K562 (cell line): ENCODE results near the gene TTC27. TPM values are rescaled to one million over a fixed set of nuclear protein-coding genes. Genes with fewer than 3 reads are reported as not detected.

Source experiments
- ATAC-seq: fragments of 200-7000 bp; cut with Tn5 transposase; 3 replicates; pipeline ENCODE4 v1.9.1; 2020; ENCODE audit warnings: moderate library complexity
- BruUV-seq: library from RNA; stranded (reverse); fragments of 400-500 nt; replicated peaks from 2 replicates; lab custom pipeline; 2021; lab: Mats Ljungman, UMichigan
- CTCF ChIA-PET: fragments of 300-600 bp; formaldehyde crosslinking; extraction: SDS; loops from one replicate; lab custom pipeline; 2021; ENCODE audit warnings: low intra/inter-chr PET ratio; lab: Yijun Ruan, JAX
- POLR2A ChIA-PET: fragments of 300-600, 350-650 bp; sonication (Branson Sonifier 250); formaldehyde crosslinking; extraction: SDS; loops from one replicate; lab custom pipeline; 2021; ENCODE audit warnings: antibody characterized with exemption, inconsistent platforms; lab: Yijun Ruan, JAX
- DNase-seq, 4 experiments: peaks; one replicate each; pipeline versions ENCODE4 v3.0.0 to v3.0.0-alpha.2; 2011 to 2018; ENCODE audit warnings: low spot score in 3 of 4, mixed read lengths in 3 of 4; ENCODE audit errors: extremely low read depth in 1 of 4
- FAIRE-seq: peaks from 2 replicates; lab custom pipeline; 2011; peaks lifted over from hg19 to GRCh38; lab: Jason Lieb, UNC
- H2AFZ ChIP-seq: 2 replicates; pipeline ENCODE4 v1.6.0; 2011; ENCODE audit warnings: low read depth, low read length, control low read depth, inconsistent platforms
- H3K27ac ChIP-seq: fragments of 200-600 bp; 3 replicates; pipeline ENCODE4 v1.8.0; 2011; ENCODE audit warnings: low read depth, mild to moderate bottlenecking, control low read depth, inconsistent platforms, low read length, moderate library complexity, mixed read lengths; ENCODE audit errors: extremely low read depth
- H3K27me3 ChIP-seq, 2 experiments: fragments of 300-600 bp in 1 of 2; 2 replicates in 1 of 2; 3 replicates in 1 of 2; pipeline versions ENCODE4 v1.6.0 to v1.8.0; 2011; ENCODE audit warnings: inconsistent platforms in 2 of 2, low read length in 2 of 2, mild to moderate bottlenecking in 1 of 2, mixed read lengths in 1 of 2, moderate library complexity in 1 of 2; ENCODE audit not compliant: control insufficient read depth in 2 of 2, insufficient read depth in 2 of 2
- H3K36me3 ChIP-seq: fragments of 300-600 bp; 3 replicates; pipeline ENCODE4 v1.8.0; 2011; ENCODE audit warnings: mild to moderate bottlenecking, low read length, inconsistent platforms; ENCODE audit not compliant: control insufficient read depth, insufficient read depth
- H3K4me1 ChIP-seq, 2 experiments: fragments of 200-600 bp in 1 of 2; replicated peaks in 1 of 2; 2 replicates in 1 of 2; 3 replicates in 1 of 2; pipeline versions ENCODE4 v1.5.1 to v1.8.0; 2011; ENCODE audit warnings: inconsistent platforms in 2 of 2, low read length in 2 of 2, mild to moderate bottlenecking in 1 of 2, mixed read lengths in 1 of 2, moderate library complexity in 1 of 2; ENCODE audit not compliant: control insufficient read depth in 2 of 2, insufficient read depth in 2 of 2
- H3K4me2 ChIP-seq: 2 replicates; pipeline ENCODE4 v1.6.1; 2011; ENCODE audit warnings: low read length, control low read depth, inconsistent platforms, mixed read lengths; ENCODE audit not compliant: insufficient read depth
- H3K4me3 ChIP-seq: fragments of 200-600 bp; sonication (generic), shearing (Covaris generic); 2 replicates; pipeline ENCODE4 v1.5.1; 2016; ENCODE audit warnings: control low read depth, inconsistent platforms
- H3K79me2 ChIP-seq: fragments of 200-600 bp; 3 replicates; pipeline ENCODE4 v1.8.0; 2011; ENCODE audit warnings: low read length, inconsistent platforms; ENCODE audit not compliant: control insufficient read depth, insufficient read depth
- H3K9ac ChIP-seq, 2 experiments: 2 replicates each; pipeline versions ENCODE4 v1.6.0 to v1.6.1; 2011; ENCODE audit warnings: low read depth in 2 of 2, low read length in 2 of 2, control low read depth in 1 of 2, inconsistent platforms in 1 of 2, mild to moderate bottlenecking in 1 of 2, mixed read lengths in 1 of 2; ENCODE audit not compliant: insufficient read depth in 1 of 2
- H3K9me1 ChIP-seq: one replicate; pipeline ENCODE4 v1.6.0; 2011; ENCODE audit warnings: inconsistent platforms, mild to moderate bottlenecking, low read length, moderate library complexity; ENCODE audit not compliant: control insufficient read depth, insufficient read depth
- H3K9me3 ChIP-seq: replicated peaks from 2 replicates; pipeline ENCODE4 v1.5.1; 2011; ENCODE audit warnings: low read depth, low read length, inconsistent platforms; ENCODE audit not compliant: control insufficient read depth, insufficient read depth
- H4K20me1 ChIP-seq: replicated peaks from 2 replicates; pipeline ENCODE4 v1.6.1; 2011; ENCODE audit warnings: low read length, inconsistent platforms, mixed read lengths; ENCODE audit not compliant: control insufficient read depth, insufficient read depth
- BDP1 ChIP-seq: IDR thresholded peaks from 3 replicates; pipeline ENCODE4 v1.6.1; 2011; ENCODE audit not compliant: insufficient read length, insufficient read depth
- BRD9 ChIP-seq: fragments of 450-650 bp; IDR thresholded peaks from 2 replicates; pipeline ENCODE4 v1.6.1; 2018; ENCODE audit warnings: low read depth; ENCODE audit not compliant: partially characterized antibody
- CGGBP1 ChIP-seq: fragments of 250-450 bp; sonication (Bioruptor Pico); IDR thresholded peaks from 2 replicates; pipeline ENCODE4 v1.9.0; 2021; ENCODE audit warnings: mild to moderate bottlenecking
- FOXK1 ChIP-seq: sonication (generic); formaldehyde crosslinking; IDR thresholded peaks from 2 replicates; pipeline ENCODE4 v1.8.0; 2022; ENCODE audit warnings: missing genetic modification reagents, mild to moderate bottlenecking, borderline replicate concordance
- HEY1 ChIP-seq: fragments of 250-450 bp; sonication (Bioruptor Pico); IDR thresholded peaks from 2 replicates; pipeline ENCODE4 v1.5.0; 2020; ENCODE audit warnings: mild to moderate bottlenecking, moderate library complexity, borderline replicate concordance
- KDM1A ChIP-seq, 2 experiments: fragments of 450-650 bp; IDR thresholded peaks; 2 replicates each; pipeline ENCODE4 v1.6.1; 2016; ENCODE audit warnings: mild to moderate bottlenecking in 2 of 2
- NFE2L1 ChIP-seq: fragments of 450-650 bp; IDR thresholded peaks from 2 replicates; pipeline ENCODE4 v1.6.1; 2016; ENCODE audit warnings: missing genetic modification characterization, low read depth, mild to moderate bottlenecking, missing compliant biosample characterization, moderate library complexity, borderline replicate concordance
- TCF7L2 ChIP-seq: fragments of 150-350 bp; IDR thresholded peaks from 2 replicates; pipeline ENCODE4 v1.6.1; 2016; ENCODE audit warnings: low read depth, mild to moderate bottlenecking, low read length, moderate library complexity
- ZNF583 ChIP-seq: fragments of 250-450 bp; sonication (Bioruptor Pico); IDR thresholded peaks from 2 replicates; pipeline ENCODE4 v1.4.0; 2020
- WGBS: fragments of 100-300 bp; shearing (Covaris generic); methylation state at CpG from one replicate; pipeline ENCODE4 v1.1.6; 2016; ENCODE audit warnings: low coverage, mixed read lengths; ENCODE audit not compliant: insufficient coverage; ENCODE audit errors: missing lambda C conversion rate; 5-methylcytosine and 5-hydroxymethylcytosine counted together
- in situ Hi-C: fragments of 300-500 bp; cut with MboI; formaldehyde crosslinking; loops from 4 replicates; pipeline ENCODE4 v1.15.0; 2018; ENCODE audit warnings: inconsistent platforms, mixed read lengths
- intact Hi-C: fragments of 100-400 bp; cut with micrococcal nuclease; formaldehyde crosslinking; loops from 2 replicates; pipeline ENCODE4 v1.14.2; 2022
- polyA plus RNA-seq, 8 experiments: library from polyadenylated mRNA; depleted of rRNA in 4 of 8; stranded (reverse) in 5 of 8; unstranded in 3 of 8; fragments of >200 nt; fragmentation: Nextera tagmentation in 2 of 8; fragmentation: Illumina TruSeq in 1 of 8; extraction: Ambion mirVana in 2 of 8; extraction: Trizol in 1 of 8; gene quantifications; 2 replicates each; pipeline versions ENCODE4 v1.2.1 to v1.2.3, GENCODE V29; 2011 to 2014; ENCODE audit warnings: inconsistent platforms in 1 of 8, missing spikeins in 1 of 8
- total RNA-seq, 7 experiments: library from RNA; depleted of rRNA in 6 of 7; stranded (reverse); fragments of >200 nt in 6 of 7; fragmentation: Illumina TruSeq in 2 of 7; extraction: Trizol in 2 of 7; gene quantifications; 2 replicates each; pipeline versions ENCODE4 v1.2.1 to v1.2.3, GENCODE V29; 2011 to 2021; ENCODE audit warnings: low replicate concordance in 1 of 7

The TTC27 gene
- total and polyA plus RNA-seq, 9 of the 15 experiments (the other 6 are each of a cell fraction or from before 2014, with no cell fraction given), result 44.3 to 93.4 (median 57.3) TPM

DNA sequence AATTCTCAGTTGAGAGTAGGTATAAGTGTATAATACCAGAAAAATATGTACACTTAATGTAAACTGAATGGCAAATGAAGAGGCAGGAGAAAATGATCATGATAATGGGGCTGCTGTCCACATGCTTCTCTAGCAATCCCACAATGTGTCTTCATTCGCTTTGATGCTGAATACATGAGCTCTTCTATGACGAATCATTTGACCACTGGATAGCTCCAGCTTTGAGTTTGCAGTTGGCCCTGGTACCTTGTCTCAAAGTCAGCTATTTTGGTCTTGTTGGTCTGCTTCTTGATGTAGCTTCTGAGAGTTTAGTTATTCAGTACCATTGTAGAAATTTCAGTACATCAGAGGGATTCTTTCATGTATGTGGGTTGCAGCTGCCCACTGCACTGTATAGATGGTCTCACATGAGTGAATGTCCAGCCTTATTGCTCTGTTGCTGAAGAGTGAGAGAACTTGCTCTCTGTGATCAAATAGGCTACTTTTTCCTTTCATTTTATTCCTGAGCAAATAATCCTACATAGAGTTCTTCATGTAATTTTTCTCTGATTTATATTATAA, 105.1 kb downstream of the TTC27 start:
- H2AFZ ChIP-seq, result no peak overlapping the region
- FAIRE-seq (no peak), ATAC-seq (no peak), DNase-seq (no peak)
- no peaks in the 10 kb centered on the region for H3K27me3 ChIP-seq
- no peaks in the 10 kb centered on the region for H4K20me1 ChIP-seq
- in situ Hi-C loops (no loop called here), intact Hi-C loops (no loop called here)
- BruUV-seq, result no TSS peak
- no peak overlapping the region for H3K27ac ChIP-seq
- ChIA-PET CTCF (no interaction called here), POLR2A (interaction anchor here (1.3 to 1.4 kb wide), 2 partner anchors 9 to 12 kb away, joined by 3 to 4 read pairs; no protein-coding TSS in a partner anchor)
- peaks cover 20% of the 10 kb centered on the region for H3K36me3 ChIP-seq
- H3K9me3 ChIP-seq, result no peaks in the 10 kb centered on the region
- no peak overlapping the region for H3K4me2 ChIP-seq
- no peak overlapping the region for H3K4me3 ChIP-seq
- H3K4me1 ChIP-seq, result no peaks in the 10 kb centered on the region
- WGBS, result 96% methylated on average over 2 of the region's 2 CpGs
- H3K9me1 ChIP-seq, result no peaks in the 10 kb centered on the region
- H3K9ac ChIP-seq, result no peak overlapping the region
- no peaks in the 10 kb centered on the region for H3K79me2 ChIP-seq
- TF ChIP-seq TCF7L2, result no peak
- TF ChIP-seq NFE2L1, result no peak
- no peak for TF ChIP-seq FOXK1 (CRISPR knock-in tag)
- no peak for TF ChIP-seq ZNF583
- TF ChIP-seq BDP1, result no peak
- TF ChIP-seq BRD9, result no peak
- no peak for TF ChIP-seq HEY1 (CRISPR knock-in tag)
- TF ChIP-seq CGGBP1 (CRISPR knock-in tag), result no peak
- TF ChIP-seq KDM1A (IDR thresholded peaks at IDR 0.05), result no peak
